Fibroblast of skin of scalp (primary cell): Measurements from ENCODE around the gene TMPRSS2.
A peak's percentile ranks its signal among the peaks of the same experiment; 100 is the strongest.

ENCODE experiments used
- DNase-seq: peaks from one replicate; pipeline ENCODE4 v3.0.0-alpha.2; 2013

The TMPRSS2 gene

DNA sequence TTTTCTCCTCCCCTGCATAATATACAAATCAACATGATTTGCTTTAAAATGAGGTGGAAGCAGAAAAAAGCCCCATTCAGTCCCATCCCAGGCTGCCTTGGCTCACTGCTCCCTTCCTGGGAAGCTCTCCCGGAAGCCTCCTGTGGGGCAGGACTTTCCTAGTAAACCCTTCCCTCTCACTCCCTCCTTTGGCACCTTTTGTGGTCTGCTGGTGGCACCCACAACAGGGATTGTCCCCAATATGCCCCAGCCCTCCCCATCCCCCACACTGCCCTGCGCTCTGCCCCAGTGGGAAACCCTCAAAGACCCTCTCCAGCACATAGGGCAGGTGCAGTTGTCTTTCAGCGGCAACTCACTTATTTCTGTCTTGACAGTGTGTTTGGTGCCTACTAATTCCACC, 1.8 kb upstream of the TMPRSS2 start:
- no peak for DNase-seq

DNA sequence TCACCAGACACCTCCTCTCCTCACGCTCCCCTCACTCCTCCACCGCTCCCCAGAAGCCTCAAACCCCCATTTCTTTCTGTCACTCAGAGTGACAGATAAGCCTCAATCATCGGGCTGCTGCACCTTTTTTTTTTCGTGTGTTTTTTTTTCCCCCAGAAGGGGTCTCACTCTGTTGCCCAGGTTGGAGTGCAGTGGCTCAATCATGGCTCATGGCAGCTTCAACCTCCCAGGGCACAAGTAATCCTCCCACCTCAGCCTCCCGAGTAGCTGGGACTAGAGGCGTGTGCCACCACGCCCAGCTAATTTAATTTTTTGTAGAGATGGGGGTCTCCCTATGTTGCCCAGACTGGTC, 1.2 kb upstream of the TMPRSS2 start:
- no peak for DNase-seq

DNA sequence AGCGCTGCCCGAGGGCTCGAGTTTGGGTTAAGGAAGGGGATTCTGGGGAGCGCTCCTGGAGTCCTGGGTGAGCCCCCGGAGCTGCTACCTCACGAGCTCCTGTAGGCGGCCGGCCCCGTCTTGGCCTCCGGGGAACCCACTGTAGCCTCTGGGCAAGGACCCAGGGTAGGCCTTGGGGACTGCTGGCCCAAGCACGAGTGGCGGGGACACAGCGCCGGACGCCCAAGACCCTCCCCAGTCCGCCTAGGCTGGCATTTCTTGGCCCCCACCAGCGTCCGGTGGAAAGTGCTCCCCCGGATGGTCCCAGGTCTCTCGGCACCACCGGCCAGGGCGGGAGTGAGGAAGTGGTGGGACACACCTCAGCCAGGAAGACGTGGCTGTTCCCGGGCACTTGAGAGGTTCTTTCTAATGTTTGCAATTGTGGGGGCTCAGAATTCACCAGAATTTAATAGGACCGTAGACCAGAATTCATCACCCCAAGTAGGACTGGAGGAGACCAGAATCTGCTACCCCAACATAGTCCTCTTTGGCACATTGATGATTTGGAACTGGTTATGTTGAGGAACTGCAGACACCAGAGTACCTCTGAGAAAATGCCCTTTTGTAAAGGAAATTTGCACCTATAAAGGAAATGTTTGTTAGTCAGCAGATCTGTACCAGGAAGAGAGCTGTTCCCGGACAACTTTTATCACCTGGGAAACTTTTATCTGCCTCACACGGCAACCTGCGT, 622 bp upstream of the TMPRSS2 start:
- DNase-seq: no peak

DNA sequence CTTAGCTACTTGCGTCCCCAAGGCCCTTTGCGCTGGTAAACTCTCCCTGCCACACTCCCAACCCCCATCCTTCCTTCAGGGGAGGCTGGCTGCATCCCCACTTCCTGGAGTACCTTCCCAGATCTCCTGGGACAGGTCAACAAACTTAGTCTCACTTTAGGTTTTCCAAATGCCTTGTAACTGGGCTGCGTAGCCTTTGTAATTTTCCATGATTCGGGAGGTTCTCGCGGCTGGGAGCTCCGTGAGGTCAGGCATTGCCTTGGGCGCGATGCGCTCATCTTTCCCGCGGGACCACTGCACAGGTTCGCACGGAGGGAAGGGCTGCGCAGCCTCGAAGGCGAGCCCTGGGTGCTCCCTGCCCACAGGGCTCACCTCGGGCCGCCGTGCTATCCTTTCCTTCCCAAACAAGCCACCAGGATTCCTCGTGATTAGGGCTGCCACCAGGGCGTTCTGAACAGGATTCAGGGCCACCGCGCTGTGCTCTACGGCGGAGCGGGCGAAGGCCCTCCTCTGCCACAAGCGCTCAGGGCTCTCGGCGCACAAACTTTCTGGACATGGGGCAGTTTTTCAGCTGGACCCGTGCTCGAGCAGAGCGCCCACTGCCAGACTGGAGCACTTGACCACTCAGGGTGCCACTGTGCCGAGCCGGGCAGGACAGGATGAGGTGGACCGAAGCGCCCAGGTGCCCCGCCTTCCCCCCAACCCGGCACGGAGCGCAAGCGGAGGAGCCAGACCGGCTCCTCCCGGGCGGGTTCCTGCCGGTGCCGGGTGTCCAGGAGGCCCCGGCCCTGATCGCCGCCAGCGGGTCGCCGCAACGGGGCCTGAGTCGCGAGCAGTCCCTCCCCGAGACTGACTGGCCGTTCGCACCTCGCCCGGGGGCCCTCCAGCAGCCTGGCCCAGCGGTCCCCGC, 1.1 kb downstream of the TMPRSS2 start:
- DNase-seq: no peak

DNA sequence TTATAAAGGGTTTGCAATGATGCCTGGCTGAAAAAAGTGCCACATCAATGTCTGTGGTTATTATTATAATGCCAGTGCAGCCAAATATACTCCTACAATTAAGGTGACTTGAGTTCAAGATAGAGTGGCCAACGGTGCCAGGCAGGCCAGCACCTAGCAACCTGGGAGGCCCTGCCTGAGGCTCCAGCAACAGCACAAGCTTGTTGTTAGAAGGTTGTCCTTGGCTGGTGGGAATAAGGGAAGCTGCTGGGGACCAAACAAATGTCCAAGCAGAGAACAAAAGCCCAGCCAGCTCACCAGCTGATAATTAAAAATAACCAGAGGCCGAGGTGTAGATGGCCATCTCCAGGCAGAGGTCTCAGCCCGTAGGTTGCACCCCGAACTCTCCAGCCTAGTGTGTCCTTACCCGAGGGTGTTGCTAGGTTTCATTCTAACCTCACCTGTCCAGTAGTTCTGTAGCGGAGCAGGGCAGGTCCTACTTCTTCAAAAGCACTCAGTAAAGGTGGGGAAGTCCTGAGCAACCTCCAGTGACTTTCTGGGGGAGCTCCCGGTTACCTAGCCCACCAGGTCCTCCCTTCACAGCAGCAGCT, 1.9 kb downstream of the TMPRSS2 start:
- no peak for DNase-seq

DNA sequence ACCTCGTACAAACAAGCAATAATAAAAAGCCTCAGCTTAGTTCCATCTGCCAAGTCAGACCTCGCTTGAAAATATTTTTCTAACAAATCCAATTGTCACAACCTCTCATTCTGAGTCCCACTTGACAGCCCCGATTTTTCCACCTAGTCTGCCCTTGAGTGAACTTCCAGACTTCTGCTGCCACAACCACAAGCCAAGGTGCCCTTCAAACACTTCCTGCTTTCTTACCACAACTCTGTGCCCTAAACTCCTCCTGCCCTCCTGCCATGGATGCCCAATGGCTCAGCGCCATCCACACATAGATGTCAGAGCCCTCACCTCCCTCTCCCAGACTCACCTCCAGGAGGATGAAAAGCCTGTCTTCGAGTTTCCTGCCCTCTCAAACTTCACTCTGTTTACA, 3.9 kb downstream of the TMPRSS2 start:
- no peak for DNase-seq

DNA sequence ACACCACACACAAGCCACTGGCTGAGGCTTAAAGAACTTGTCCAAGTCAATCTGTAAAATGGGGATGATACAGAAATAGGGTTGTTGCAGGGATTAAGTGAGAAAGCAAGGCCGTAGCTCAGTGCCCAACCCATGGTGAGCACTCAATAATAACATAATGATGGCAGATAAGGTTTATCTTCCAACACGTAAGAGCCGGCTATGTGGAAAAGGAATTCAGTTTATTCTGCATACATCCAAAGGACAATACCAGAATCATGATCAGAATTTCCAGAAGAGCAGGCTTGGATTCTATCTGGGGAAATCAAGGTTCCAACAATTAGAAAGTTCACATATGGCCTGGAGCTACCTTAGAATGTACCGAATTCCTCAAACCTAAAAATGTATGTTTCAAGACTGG, 4.6 kb downstream of the TMPRSS2 start:
- DNase-seq: no peak

DNA sequence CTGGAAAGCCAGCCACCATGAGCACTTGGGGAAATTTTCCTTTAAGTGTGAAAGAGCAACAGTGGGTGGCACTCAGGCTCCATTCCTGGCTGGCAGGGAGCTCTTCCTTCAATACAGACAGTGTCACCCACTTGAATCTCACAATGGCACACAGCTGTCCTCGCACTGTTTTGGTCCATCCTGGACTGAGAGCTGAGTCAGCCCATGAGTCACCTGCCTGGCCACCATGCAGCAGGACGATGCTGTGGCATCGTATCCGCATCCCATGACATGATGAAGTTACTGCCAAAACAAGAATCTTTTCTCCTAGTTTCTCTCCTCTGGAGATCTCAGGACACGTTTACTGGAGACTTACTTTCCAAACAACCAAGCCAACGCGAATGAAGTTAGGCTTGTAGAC, 6.0 kb downstream of the TMPRSS2 start:
- DNase-seq: no peak

DNA sequence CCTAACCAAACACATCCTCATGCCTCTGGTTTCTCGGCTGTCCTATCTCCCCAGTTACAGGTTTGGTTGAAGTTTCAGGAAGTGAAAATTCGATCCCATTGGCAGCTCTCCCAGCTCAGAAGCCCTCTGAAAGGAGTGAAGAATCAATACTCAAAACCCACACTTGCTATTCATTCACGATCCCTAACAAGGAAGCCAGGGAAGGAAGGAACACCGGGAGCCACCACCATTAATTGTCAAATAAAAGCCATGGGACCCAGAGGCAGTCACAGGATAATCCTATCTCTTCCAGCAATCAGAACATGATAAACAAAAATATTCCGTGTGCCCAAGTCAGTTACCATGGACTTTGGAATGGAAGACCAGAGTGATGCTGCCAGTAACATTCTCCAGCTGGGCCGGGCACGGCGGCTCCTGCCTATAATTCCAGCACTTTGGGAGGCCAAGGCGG, 7.0 kb downstream of the TMPRSS2 start:
- DNase-seq: no peak

DNA sequence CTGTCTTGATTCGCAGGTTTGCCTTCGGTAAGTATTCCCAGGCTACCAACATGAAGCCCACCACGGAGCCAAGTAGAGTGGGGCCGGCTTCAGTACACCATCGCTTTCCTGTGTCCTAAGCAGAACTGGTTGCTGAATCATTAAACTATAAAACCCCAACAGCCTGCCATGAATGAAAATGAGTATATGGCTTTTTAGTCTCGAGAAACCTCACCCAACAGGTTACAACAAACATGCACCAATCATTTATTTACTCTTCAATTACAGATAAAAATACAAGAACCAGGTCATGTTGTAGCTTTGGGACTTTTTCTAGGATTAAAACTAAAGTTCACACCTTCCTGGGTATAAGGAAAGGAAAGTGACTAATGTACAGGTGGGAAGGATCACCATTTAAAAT, 7.6 kb downstream of the TMPRSS2 start:
- no peak for DNase-seq

DNA sequence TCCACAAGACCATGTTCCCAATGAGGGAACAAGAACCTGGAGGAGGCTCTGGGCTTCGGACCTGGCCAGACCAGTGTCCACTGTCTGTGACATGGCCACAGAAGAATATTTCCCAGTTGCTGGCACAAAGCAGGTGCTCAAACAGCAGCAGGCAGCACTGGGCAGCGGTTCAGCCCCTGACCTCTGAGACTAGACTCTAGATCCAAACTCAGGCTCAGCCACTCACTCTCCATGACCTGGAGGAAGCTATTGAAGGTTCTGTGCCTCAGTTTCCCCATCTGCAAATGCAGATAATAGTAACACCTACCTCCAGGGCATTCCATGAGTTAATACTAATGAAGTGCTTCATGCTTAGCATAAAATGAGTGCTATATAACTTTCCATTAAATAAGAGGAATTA, 8.0 kb downstream of the TMPRSS2 start:
- DNase-seq: no peak

DNA sequence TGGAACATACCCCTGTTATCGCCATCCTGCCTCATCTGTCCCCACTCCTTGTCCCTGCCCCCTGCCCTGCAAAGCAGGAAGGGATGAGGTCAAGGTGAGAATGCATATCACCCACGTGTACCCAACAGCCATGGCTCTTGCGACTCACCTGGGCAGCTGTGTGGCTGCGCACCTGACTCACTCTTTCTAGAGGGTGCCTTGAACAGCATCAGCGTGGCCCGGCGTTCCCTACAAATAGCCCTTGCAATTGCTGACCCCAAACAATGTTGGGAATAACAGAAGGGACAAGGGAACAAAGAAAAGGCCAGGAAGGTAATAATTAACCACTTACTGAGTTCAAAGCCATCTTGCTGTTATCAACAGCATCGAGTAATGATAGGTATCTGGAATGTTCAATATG, 10.2 kb downstream of the TMPRSS2 start:
- no peak for DNase-seq

DNA sequence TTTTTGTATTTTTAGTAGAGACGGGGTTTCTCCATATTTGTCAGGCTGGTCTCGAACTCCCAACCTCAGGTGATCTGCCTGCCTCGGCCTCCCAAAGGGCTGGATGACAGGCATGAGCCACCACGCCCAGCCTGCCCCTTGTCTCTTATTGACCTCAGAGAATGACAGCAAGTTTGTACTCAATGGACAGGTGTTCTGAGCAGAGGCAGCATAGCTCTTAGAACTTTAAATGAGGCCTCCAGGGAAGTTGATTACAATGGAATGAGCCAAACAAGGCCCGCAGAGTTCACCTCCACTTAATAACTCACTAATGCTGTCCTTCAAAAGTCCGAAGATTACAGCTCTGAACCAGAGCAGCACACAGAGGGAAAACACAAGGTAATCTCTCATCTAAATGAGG, 10.9 kb downstream of the TMPRSS2 start:
- DNase-seq: no peak

DNA sequence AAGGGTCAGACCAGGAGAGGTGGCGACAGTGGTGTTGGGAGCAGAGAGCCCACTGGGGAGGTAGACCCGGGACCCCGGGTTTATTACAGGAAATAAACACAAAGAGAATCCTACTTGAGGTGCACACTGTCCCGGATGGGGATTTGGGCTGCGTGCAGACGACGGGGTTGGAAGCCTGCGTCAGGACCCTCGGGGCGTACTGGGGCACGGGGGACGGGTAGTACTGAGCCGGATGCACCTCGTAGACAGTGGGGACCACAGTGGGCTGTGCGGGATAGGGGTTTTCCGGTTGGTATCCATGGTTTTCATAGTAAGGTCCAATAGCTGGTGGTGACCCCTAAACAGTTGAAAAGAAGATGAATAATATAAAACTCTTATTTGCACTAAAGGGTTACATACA, 13.7 kb downstream of the TMPRSS2 start:
- no peak for DNase-seq

DNA sequence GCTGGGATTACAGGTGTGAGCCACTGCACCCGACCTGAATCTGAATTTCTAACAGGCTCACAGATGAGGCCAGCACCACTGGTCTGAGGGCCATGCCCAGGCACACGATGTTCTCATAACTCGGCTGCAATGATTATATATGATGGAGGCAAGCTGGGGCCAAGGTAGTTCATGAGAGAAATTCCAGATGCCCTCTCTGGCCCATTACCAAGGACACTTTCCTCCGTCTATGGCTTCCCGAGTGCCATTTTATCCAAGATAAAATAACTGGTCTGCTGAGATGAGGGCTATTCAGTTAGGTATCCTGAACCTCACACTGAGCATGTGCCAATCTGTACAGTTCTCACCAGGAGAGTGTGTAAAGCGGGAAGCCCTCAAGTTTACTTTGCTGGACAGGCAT, 16.5 kb downstream of the TMPRSS2 start:
- no peak for DNase-seq

DNA sequence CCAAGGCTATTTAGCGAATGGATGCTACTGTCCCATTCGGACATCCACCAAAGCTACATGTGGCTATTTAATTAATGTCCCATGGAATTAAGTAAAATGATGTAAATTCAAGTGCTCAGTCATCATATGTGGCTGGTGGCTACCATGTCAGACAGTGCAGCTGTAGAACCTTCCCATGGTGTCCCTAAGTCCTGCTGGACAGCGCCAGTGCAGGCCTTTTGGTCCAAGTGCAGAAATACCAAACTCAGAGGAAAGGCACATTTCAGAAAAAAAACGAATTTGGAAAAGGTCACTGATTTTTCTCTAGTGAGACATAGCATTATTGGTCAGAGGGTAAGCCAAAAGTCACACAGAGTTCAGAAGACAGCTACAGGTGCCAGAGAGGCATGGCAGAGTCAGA, 17.6 kb downstream of the TMPRSS2 start:
- DNase-seq: no peak

DNA sequence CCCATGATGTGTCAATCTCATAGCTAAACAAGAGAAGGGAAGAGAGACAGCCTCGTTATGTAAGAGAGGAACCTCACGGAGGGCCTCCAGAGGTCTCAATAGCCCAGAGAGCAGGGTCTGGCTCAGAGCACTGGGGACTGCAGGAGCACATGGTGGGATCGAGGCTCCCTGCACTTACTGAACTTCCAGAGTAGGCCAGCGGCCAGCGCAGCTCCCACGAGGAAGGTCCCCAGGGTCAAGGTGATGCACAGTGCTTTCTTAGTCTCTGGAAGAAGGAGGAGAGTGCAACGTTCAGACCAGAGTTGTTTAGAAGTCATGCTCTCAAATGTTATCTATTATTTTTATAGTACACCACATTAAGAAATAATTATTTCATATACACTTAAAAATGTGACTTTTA, 18.6 kb downstream of the TMPRSS2 start:
- no peak for DNase-seq

DNA sequence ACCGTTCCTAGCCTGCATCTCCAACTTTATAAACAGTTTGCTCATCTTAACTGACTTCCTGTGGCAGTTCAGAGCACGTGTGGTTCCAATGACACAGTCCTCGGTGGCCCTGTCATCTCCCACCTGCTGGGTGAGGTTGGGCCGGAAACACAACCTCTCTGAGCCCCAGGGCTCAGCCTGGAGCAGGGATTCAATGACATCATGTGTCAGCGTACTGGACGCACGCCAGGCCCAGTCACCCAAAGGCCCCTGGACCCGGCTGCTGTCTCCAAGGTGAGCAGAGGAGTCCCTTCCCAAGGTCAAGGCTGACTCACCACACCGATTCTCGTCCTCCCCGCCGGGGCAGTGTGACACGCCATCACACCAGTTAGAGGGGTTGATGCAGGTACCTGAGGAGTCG, 19.9 kb downstream of the TMPRSS2 start:
- no peak for DNase-seq

DNA sequence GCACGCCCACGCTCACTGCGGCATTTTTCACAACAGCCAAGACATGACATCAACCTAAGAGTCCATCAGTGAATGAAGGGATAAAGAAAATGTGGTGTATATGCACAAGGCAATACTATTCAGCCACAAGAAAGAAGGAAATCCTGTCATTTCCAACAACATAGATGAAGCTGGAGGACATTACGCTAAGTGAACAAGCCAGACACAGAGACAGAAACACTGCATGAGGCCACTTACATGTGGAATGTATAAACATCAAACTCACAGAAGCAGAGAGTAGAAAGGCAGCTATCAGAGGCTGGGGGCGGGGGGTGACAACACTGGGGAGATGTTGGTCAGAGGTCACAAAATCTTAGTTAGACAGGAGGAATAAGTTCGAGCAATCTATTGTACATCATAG, 20.9 kb downstream of the TMPRSS2 start:
- peak; percentile 18 for DNase-seq

DNA sequence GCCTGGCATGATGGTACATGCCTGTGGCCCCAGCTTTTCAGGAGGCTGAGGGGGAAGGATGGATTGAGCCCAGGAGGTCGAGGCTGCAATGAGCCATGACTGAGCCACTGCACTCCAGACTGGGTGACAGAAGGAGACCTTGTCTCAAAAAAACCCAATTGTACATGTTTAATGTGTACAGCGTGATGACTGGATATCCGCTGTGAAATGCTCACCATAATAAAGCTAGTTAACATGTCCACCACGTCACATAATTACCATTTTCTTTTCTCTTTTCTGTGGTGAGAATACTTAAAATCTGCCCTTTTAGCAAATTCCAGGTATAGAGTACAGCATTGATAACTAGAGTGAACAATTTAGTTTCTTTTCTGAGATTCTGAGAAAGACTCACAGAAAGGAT, 24.0 kb downstream of the TMPRSS2 start:
- DNase-seq: no peak

DNA sequence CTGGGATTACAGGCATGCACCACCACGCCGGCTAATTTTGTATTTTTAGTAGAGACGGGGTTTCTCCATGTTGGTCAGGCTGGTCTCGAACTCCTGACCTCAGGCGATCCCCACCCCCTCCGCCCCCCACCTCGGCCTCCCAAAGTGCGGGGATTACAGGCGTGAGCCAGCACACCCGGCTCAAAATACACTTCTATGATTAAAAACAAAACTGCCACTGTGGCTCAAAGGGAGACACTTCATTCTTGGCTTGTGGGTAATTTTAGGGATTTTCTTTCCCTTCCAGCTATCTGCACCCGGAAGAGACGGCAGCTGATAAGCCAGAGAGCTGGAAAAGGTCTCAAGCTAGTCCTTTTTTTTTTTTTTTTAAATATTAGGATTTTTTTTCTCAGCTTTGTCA, 24.5 kb downstream of the TMPRSS2 start:
- no peak for DNase-seq

DNA sequence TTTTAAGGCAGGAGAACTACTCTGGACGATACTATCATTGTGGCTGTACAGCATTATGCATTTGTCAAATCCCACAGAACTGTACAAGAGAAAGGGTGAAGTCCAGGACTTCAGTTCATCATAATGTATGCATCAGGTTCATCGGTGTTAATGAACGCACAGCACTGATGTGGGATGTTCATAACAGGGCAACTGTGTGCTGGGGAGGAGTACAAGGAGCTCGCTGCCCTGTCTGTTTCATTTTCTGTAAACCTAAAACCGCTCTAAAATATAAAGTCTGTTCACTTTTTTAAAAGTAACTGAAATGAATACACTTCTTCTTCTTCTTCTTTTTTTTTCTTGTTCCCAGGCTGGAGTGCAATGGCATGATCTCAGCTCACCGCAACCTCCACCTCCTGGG, 25.0 kb downstream of the TMPRSS2 start:
- DNase-seq: no peak

DNA sequence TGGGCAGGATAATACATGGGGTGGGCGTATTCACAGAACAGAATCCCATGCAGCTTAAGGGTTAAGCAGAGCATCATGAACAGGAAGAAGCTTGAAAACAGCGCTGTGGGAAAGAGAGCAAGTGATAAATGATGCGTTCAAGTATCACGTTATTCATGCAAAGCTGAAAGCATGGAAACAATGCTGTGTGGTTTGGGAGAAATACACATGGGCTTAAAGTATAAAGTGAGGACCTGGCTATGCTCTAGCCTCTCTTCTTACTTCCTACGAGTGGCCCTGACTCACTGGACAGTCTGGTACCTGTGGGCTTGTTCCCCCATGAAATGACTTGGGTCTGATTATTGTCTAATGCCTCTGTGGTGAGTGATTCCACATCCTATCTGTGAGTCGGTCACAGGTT, 25.7 kb downstream of the TMPRSS2 start:
- peak; percentile 59 for DNase-seq

DNA sequence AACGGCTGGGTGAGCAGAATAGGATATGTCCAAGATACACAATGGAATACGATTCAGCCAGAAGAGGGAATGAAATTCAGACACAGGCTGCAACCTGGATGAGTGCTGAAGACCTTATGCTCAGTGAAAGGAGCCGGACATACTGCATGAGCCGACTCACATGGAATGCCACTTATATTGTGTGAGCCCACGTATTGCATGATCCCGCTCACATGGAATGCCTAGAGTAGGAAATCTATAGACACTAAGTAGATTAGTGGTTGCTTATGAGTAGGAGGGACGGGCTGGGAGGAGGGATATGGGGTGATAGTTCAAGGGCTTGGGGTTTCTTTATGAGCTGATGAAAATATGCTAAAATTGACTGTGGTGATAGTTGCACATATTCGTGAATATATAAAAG, 26.8 kb downstream of the TMPRSS2 start:
- peak; percentile 84 for DNase-seq
